Body of pancreas (tissue), 4 donors: ENCODE data around the gene FAM204A.

Experiments
- CTCF ChIP-seq, 7 experiments: fragments of 450-650 bp in 4 of 7; fragments of 200-600 bp in 3 of 7; sonication (generic) in 3 of 7; IDR thresholded peaks; one replicate each; pipeline ENCODE4 v1.5.1; 2016 to 2019; ENCODE audit warnings: antibody characterized with exemption in 7 of 7
- POLR2A ChIP-seq, 3 donors: fragments of 450-650 bp; IDR thresholded peaks; one replicate each; pipeline ENCODE4 v1.6.1; 2016; ENCODE audit warnings: antibody characterized with exemption in 3 of 3, mild to moderate bottlenecking in 2 of 3

- TF ChIP-seq CTCF (IDR thresholded peaks at IDR 0.05) (no peak), POLR2A (IDR thresholded peaks at IDR 0.05) (no peak)
Measured at GRCh38 chr10:118254654-118255053, 87.5 kb downstream of the FAM204A start.
